Heart left ventricle (tissue), 16 donors: ENCODE data around the gene NCF2. TPM values are rescaled to one million over a fixed set of nuclear protein-coding genes. Genes with fewer than 3 reads are reported as not detected.

Experiments used
- ATAC-seq, 4 donors: fragments of 200-7000 bp; cut with Tn5 transposase; one replicate each; pipeline ENCODE4 v1.9.1; 2020 to 2022; ENCODE audit warnings: moderate library complexity in 4 of 4, mild to moderate bottlenecking in 3 of 4, moderate number of reproducible peaks in 1 of 4
- DNase-seq, 5 donors: peaks; one replicate each; pipeline ENCODE4 v3.0.0-alpha.2; 2020
- H3K27ac ChIP-seq, 12 donors: fragments of 200-600 bp; sonication (generic) in 4 of 12; one replicate each; pipeline versions ENCODE4 v1.5.0 to v1.8.0; 2016 to 2022; ENCODE audit warnings: mild to moderate bottlenecking in 2 of 12
- H3K27me3 ChIP-seq, 9 donors: fragments of 200-600 bp; sonication (generic) in 2 of 9; one replicate each; pipeline versions ENCODE4 v1.5.1 to v1.8.0; 2016 to 2022; ENCODE audit warnings: mild to moderate bottlenecking in 3 of 9
- H3K36me3 ChIP-seq, 9 donors: fragments of 200-600 bp; sonication (generic) in 2 of 9; one replicate each; pipeline versions ENCODE4 v1.5.0 to v1.8.0; 2018 to 2022; ENCODE audit warnings: mild to moderate bottlenecking in 2 of 9
- H3K4me1 ChIP-seq, 12 donors: fragments of 200-600 bp; sonication (generic) in 4 of 12; one replicate each; pipeline versions ENCODE4 v1.5.0 to v1.8.0; 2016 to 2022; ENCODE audit warnings: mild to moderate bottlenecking in 3 of 12
- H3K4me3 ChIP-seq, 12 donors: fragments of 200-600 bp; sonication (generic) in 4 of 12; one replicate each; pipeline versions ENCODE4 v1.5.0 to v1.8.0; 2017 to 2022; ENCODE audit warnings: mild to moderate bottlenecking in 9 of 12, moderate library complexity in 4 of 12
- H3K9me3 ChIP-seq, 12 donors: fragments of 200-600 bp; sonication (generic) in 4 of 12; one replicate each; pipeline versions ENCODE4 v1.5.0 to v1.8.0; 2016 to 2022; ENCODE audit warnings: mild to moderate bottlenecking in 1 of 12
- CTCF ChIP-seq, 12 donors: fragments of 200-600 bp; sonication (generic) in 4 of 12; IDR thresholded peaks; one replicate each; pipeline versions ENCODE4 v1.5.0 to v1.8.0; 2018 to 2022; ENCODE audit warnings: antibody characterized with exemption in 12 of 12, mild to moderate bottlenecking in 5 of 12
- POLR2A ChIP-seq, 2 donors: fragments of 450-650 bp; IDR thresholded peaks; one replicate each; pipeline ENCODE4 v1.6.1; 2017; ENCODE audit warnings: antibody characterized with exemption in 2 of 2, mild to moderate bottlenecking in 2 of 2, moderate library complexity in 2 of 2
- WGBS, 4 donors: extraction: QIAGEN DNeasy Blood & Tissue Kit in 2 of 4; methylation state at CpG; one replicate each; pipeline versions ENCODE4 v1.1.5 to v1.1.7; 2013 to 2018; 5-methylcytosine and 5-hydroxymethylcytosine counted together
- intact Hi-C, 10 donors: fragments of 100-400 bp; cut with DNase I; formaldehyde crosslinking; loops; one replicate each; pipeline versions ENCODE4 v1.11.1 to v1.14.2; 2022
- polyA plus RNA-seq, 2 donors: library from polyadenylated mRNA; stranded (reverse); fragments of 200-250 nt; gene quantifications; one replicate each; pipeline ENCODE4 v1.2.3, GENCODE V29; 2013
- total RNA-seq, 9 donors: library from RNA; depleted of rRNA in 2 of 9; stranded (reverse); fragments of >200 nt in 2 of 9; fragmentation: NEBNext Ultra II Directional in 3 of 9; extraction: Animal tissue kit (Norgen Biotek cat#: 25700) in 3 of 9; gene quantifications; one replicate each; pipeline versions ENCODE4 v1.1.0 to v1.2.4, GENCODE V29; 2016 to 2023
- donor health status: ischemic (EF 13 %, LVEDD 7.1; RV severe dilation, severe dysfunction).
- donor health status: healthy with polysubstance abuse.
- donor health status: DM: no; HTN: yes; CAD: no.
- donor health status: DM: no; HTN: no; CAD: no.
- donor health status: ischemic (EF 25% LVEDD 6.9; RV normal size, moderate dysfunction).
- donor health status: ischemic (EF 25% LVEDD 5.7; RV mildly dilated, moderate dysfunction).
- donor health status: healthy.
- donor health status: DM: yes; HTN: yes; CAD: no.
- donor health status: ischemic (EF 35%, LVEDD 5.7; RV mildly dilated, moderate dysfunction).
- donor health status: nonischemic (EF 11% LVEDD 7.7; RV severe dilation, severe dysfunction).
- donor health status: DM: yes; HTN: yes; CAD: no.
- donor health status: PGD.
- donor health status: ischemic (EF 29% LVEDD 5.4; RV normal size, mild dysfunction).
- donor health status: nonischemic (EF 23%, LVEDD 6.1; RV moderate dilation, normal function).

Gene NCF2
- total and polyA plus RNA-seq, 11 donors = 1.3 to 51.2 (median 4.8) TPM

DNA sequence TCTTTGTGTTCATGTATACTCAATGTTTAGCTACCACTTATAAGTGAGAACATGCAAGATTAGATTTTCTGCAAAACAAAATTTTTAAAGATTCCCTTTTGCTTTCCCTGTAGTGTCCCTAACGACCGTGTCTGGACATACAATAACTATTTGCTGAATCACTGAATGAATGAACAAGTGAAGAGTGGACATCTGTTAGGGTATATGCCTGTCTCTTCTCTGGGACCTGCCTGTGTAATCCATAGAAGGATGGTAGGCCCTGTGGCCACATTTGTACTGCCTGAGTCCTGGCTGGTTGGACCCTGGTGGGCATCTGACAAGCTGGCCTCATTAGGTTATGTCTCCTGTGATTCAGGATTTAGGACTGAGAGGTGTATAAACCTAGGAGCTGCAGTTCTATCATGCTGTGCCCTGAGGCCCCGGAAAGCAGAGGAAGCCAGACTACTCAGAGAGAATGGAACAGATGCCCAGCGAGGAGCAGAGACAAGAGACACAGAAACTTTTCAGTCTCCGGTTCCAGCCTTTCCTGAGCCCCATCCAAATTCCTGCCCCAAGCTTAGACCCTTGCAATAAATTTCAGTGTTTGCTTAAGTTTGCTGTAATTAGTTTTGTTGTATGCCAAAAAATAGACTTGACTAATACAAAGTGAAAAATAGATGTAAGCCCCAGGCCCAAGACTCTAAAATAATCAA is 7.5 kb upstream of the NCF2 start:
- peaks cover 0 to 50% (median 2%) of the 10 kb centered on the region in 12 donors for H3K4me1 ChIP-seq
- intact Hi-C loops = no loop called here
- no peak for TF ChIP-seq POLR2A (IDR thresholded peaks at IDR 0.05)
- TF ChIP-seq CTCF (IDR thresholded peaks at IDR 0.05) = no peak
- no peaks in the 10 kb centered on the region for H3K27me3 ChIP-seq
- peak overlapping the region in 3 of 12 donors; percentile 5 to 66 (median 62) for H3K27ac ChIP-seq
- WGBS, 4 donors = 74 to 92% (median 79%) methylated on average over 5 of the region's 5 CpGs
- DNase-seq = no peak
- H3K9me3 ChIP-seq = no peaks in the 10 kb centered on the region
- no peak for ATAC-seq
- H3K4me3 ChIP-seq = no peak overlapping the region
- H3K36me3 ChIP-seq = no peaks in the 10 kb centered on the region

DNA sequence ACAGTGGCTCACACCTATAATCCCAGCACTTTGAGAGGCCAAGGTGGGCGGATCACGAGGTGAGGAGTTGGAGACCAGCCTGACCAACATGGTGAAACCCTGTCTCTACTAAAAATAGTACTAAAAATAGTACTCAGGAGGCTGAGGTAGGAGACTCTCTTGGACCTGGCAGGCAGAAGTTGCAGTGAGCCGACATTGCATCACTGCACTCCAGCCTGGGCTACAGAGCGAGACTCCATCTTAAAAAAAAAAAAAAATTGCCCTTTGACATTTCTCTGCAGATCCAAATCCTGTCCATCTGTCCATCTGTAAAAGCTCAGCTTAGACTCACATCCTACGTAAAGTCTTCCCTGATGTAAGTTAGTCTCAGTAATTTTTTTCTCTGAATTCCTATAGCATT is 6.2 kb upstream of the NCF2 start:
- ATAC-seq = no peak

GRCh38 chr1:183595537-183595936 is 5.3 kb upstream of the NCF2 start:
- TF ChIP-seq POLR2A (IDR thresholded peaks at IDR 0.05) (no peak), CTCF (IDR thresholded peaks at IDR 0.05) (no peak)
- no peaks in the 10 kb centered on the region for H3K27me3 ChIP-seq
- H3K36me3 ChIP-seq = no peaks in the 10 kb centered on the region
- intact Hi-C loops = no loop called here
- DNase-seq (no peak), ATAC-seq (no peak)
- no peaks in the 10 kb centered on the region for H3K9me3 ChIP-seq
- no peak overlapping the region for H3K27ac ChIP-seq
- peaks cover 0 to 67% (median 2%) of the 10 kb centered on the region in 12 donors for H3K4me1 ChIP-seq
- H3K4me3 ChIP-seq = no peak overlapping the region
- 89 to 94% (median 94%) methylated on average over 2 of the region's 2 CpGs for WGBS, 4 donors

More for the DNA sequence above, 6.2 kb upstream of the NCF2 start:
- Histone ChIP-seq H3K9me3 (no peaks in the 10 kb centered on the region), H3K4me1 (peaks cover 0 to 63% (median 2%) of the 10 kb centered on the region in 12 donors), H3K27ac (no peak overlapping the region), H3K4me3 (no peak overlapping the region), H3K27me3 (no peaks in the 10 kb centered on the region), H3K36me3 (no peaks in the 10 kb centered on the region)
- intact Hi-C loops = no loop called here
- 84 to 89% (median 87%) methylated on average over 5 of the region's 5 CpGs for WGBS, 4 donors
- TF ChIP-seq CTCF (IDR thresholded peaks at IDR 0.05) (no peak), POLR2A (IDR thresholded peaks at IDR 0.05) (no peak)
- DNase-seq = no peak

GRCh38 chr1:183593356-183593755 is 3.1 kb upstream of the NCF2 start:
- H3K9me3 ChIP-seq = no peaks in the 10 kb centered on the region
- ATAC-seq = peak in 3 of 4 donors; percentile 30 to 70 (median 50)
- TF ChIP-seq POLR2A (IDR thresholded peaks at IDR 0.05) (no peak), CTCF (IDR thresholded peaks at IDR 0.05) (no peak)
- H3K4me1 ChIP-seq = peaks cover 0 to 49% (median under 1%) of the 10 kb centered on the region in 12 donors
- H3K4me3 ChIP-seq = no peak overlapping the region
- no peaks in the 10 kb centered on the region for H3K27me3 ChIP-seq
- peak overlapping the region in 1 of 12 donors; percentile 94 for H3K27ac ChIP-seq
- WGBS, 4 donors = 59 to 74% (median 67%) methylated on average over 3 of the region's 3 CpGs
- H3K36me3 ChIP-seq = no peaks in the 10 kb centered on the region
- intact Hi-C loops = no loop called here
- peak in 1 of 5 donors; percentile 54 for DNase-seq
